CD4-positive, CD25-positive, alpha-beta regulatory T cell (primary cell): Measurements from ENCODE around the gene TEKT4. TPM values are rescaled to one million over a fixed set of nuclear protein-coding genes. Genes with fewer than 3 reads are reported as not detected.

ENCODE experiments used
- ATAC-seq, 2 donors: fragments of 150-1000 bp; cut with Tn5 transposase; one replicate each; pipeline ENCODE4 v1.10.0; 2021; ENCODE audit warnings: low read depth in 2 of 2, moderate number of reproducible peaks in 2 of 2, moderate library complexity in 1 of 2
- DNase-seq, 3 donors: peaks; one replicate each; pipeline versions ENCODE4 v3.0.0 to v3.0.0-alpha.2; 2012 to 2022; ENCODE audit warnings: mixed read lengths in 1 of 3
- H3K27ac ChIP-seq: one replicate; pipeline ENCODE4 v1.7.0; 2013; ENCODE audit warnings: mild to moderate bottlenecking, low read length; ENCODE audit not compliant: insufficient read depth, poor library complexity, severe bottlenecking
- H3K27me3 ChIP-seq: one replicate; pipeline ENCODE4 v1.7.0; 2013; ENCODE audit warnings: low read length; ENCODE audit not compliant: control insufficient read depth, insufficient read depth
- H3K36me3 ChIP-seq: one replicate; pipeline ENCODE4 v1.7.0; 2013; ENCODE audit warnings: mild to moderate bottlenecking, low read length, moderate library complexity; ENCODE audit not compliant: control insufficient read depth, insufficient read depth
- H3K4me1 ChIP-seq: 2 replicates; pipeline ENCODE4 v1.7.0; 2013; ENCODE audit warnings: mild to moderate bottlenecking, low read length; ENCODE audit not compliant: insufficient read depth, control insufficient read depth, poor library complexity, severe bottlenecking
- H3K4me3 ChIP-seq: one replicate; pipeline ENCODE4 v1.7.0; 2013; ENCODE audit warnings: low read depth, mild to moderate bottlenecking, low read length, moderate library complexity
- H3K9me3 ChIP-seq, 2 experiments: 1 replicate in 1 of 2; 2 replicates in 1 of 2; pipeline ENCODE4 v1.7.0; 2013; ENCODE audit warnings: low read length in 2 of 2, mild to moderate bottlenecking in 1 of 2, moderate library complexity in 1 of 2; ENCODE audit not compliant: control insufficient read depth in 2 of 2
- H3K27ac Mint-ChIP-seq, 3 donors: one replicate each; pipeline ENCODE4 v1.8.0; 2020 to 2022; ENCODE audit warnings: mild to moderate bottlenecking in 3 of 3, mixed read lengths in 3 of 3, moderate library complexity in 2 of 3
- H3K27me3 Mint-ChIP-seq: one replicate; pipeline ENCODE4 v1.8.0; 2022; ENCODE audit warnings: mild to moderate bottlenecking, mixed read lengths
- H3K36me3 Mint-ChIP-seq: one replicate; pipeline ENCODE4 v1.8.0; 2020; ENCODE audit warnings: mixed read lengths
- H3K4me1 Mint-ChIP-seq, 4 donors: one replicate each; pipeline ENCODE4 v1.8.0; 2020 to 2022; ENCODE audit warnings: mixed read lengths in 4 of 4, mild to moderate bottlenecking in 1 of 4
- H3K4me3 Mint-ChIP-seq, 4 donors: one replicate each; pipeline ENCODE4 v1.8.0; 2020 to 2022; ENCODE audit warnings: mild to moderate bottlenecking in 4 of 4, mixed read lengths in 4 of 4, moderate library complexity in 3 of 4
- H3K9me3 Mint-ChIP-seq, 7 donors: one replicate each; pipeline ENCODE4 v1.8.0; 2020 to 2022; ENCODE audit warnings: mixed read lengths in 7 of 7, mild to moderate bottlenecking in 3 of 7, moderate library complexity in 2 of 7
- polyA plus RNA-seq, 4 donors: library from polyadenylated mRNA; unstranded; fragments of 300-500 nt; fragmentation: Illumina TruSeq; gene quantifications; one replicate each; pipeline ENCODE4 v1.2.3, GENCODE V29; 2021
- total RNA-seq: library from RNA; stranded (reverse); gene quantifications from one replicate; pipeline ENCODE4 v1.2.3, GENCODE V29; 2022

Gene TEKT4
- total and polyA plus RNA-seq, 5 donors from 2014 or later, result not detected

DNA sequence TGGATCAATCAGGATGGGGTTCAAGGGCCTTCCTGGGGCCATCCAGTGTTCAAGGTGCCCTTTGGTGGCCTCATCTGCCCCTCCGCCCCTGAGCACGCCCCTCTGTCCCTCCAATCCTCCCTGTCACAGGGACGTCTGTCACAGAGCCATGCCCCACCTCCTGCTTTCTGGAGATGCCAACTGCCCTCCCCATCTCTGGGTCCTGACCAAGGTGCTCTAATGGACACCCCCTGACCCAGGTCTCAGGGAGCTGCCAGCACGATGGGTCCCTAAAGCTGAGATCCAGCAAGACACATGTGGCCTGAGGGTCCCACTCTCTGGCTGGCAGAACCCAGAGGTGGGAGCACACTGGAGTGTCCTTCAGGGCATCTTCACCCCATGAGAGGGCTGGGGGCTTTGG is 2.1 kb upstream of the TEKT4 start:
- ATAC-seq, result no peak
- DNase-seq, result no peak
- Mint-ChIP-seq H3K27me3 (peaks cover 23% of the 10 kb centered on the region), H3K4me1 (peaks cover 0 to 5% (median 0%) of the 10 kb centered on the region in 4 donors), H3K36me3 (no peaks in the 10 kb centered on the region), H3K4me3 (no peak overlapping the region), H3K27ac (no peak overlapping the region), H3K9me3 (peaks cover 0 to 2% (median 0%) of the 10 kb centered on the region in 7 donors)
- H3K36me3 ChIP-seq, result no peaks in the 10 kb centered on the region
- H3K4me3 ChIP-seq, result no peak overlapping the region
- H3K27ac ChIP-seq, result no peak overlapping the region
- peaks cover 3% of the 10 kb centered on the region for H3K27me3 ChIP-seq
- H3K9me3 ChIP-seq, result no peaks in the 10 kb centered on the region
- no peaks in the 10 kb centered on the region for H3K4me1 ChIP-seq

DNA sequence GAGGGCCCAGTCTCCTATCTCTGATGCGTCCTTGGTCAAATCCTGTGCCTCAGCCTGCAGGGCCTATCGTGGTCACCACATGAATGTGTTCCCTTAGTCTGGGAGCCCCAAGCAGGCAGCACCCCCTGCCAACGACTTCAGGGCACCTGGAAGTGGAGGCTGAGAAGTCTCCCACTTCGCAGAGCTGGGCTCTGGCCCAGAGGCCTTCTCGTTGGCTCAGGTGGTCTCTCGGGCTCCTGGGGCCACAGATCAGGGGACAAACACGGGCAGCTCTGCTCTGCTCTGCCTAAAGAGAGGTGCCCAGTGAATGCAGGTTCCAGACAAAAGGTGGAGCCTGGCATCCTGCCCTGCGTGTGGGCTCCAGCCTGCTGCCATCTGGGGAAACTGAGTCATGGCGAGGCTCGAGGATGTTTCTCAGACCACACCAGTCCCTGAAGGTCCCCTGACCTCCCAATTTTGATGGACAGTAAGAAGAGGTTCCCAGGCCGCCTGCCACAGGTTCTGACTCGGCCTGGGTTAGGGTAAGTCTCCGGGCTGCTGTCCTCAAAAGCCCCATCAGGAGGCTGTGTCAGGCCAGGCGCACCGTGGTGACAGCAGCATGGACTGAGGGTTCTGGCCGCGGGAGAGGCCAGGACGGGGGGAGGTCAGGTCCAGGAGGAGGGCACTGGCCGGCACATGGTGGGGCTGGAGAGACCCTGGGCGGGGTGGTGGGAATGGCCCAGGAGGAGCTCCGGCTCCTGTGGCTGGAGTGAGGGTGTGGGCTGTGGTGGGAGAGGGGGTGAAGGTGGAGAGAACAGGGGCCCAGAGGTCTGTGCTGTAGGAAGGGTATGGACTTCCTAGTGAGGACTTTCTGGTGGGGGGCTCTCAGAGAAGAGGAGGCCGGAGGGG is 1.4 kb upstream of the TEKT4 start:
- DNase-seq (no peak), ATAC-seq (no peak)
- H3K36me3 Mint-ChIP-seq, result no peaks in the 10 kb centered on the region
- H3K9me3 Mint-ChIP-seq, result peaks cover 0 to 2% (median 0%) of the 10 kb centered on the region in 7 donors
- H3K9me3 ChIP-seq, result no peaks in the 10 kb centered on the region
- H3K4me1 Mint-ChIP-seq, result peaks cover 0 to 5% (median 0%) of the 10 kb centered on the region in 4 donors
- no peak overlapping the region for H3K27ac ChIP-seq
- no peaks in the 10 kb centered on the region for H3K4me1 ChIP-seq
- no peak overlapping the region for H3K4me3 Mint-ChIP-seq
- no peaks in the 10 kb centered on the region for H3K27me3 ChIP-seq
- H3K27me3 Mint-ChIP-seq, result peaks cover 17% of the 10 kb centered on the region
- H3K4me3 ChIP-seq, result no peak overlapping the region
- no peaks in the 10 kb centered on the region for H3K36me3 ChIP-seq
- H3K27ac Mint-ChIP-seq, result no peak overlapping the region

DNA sequence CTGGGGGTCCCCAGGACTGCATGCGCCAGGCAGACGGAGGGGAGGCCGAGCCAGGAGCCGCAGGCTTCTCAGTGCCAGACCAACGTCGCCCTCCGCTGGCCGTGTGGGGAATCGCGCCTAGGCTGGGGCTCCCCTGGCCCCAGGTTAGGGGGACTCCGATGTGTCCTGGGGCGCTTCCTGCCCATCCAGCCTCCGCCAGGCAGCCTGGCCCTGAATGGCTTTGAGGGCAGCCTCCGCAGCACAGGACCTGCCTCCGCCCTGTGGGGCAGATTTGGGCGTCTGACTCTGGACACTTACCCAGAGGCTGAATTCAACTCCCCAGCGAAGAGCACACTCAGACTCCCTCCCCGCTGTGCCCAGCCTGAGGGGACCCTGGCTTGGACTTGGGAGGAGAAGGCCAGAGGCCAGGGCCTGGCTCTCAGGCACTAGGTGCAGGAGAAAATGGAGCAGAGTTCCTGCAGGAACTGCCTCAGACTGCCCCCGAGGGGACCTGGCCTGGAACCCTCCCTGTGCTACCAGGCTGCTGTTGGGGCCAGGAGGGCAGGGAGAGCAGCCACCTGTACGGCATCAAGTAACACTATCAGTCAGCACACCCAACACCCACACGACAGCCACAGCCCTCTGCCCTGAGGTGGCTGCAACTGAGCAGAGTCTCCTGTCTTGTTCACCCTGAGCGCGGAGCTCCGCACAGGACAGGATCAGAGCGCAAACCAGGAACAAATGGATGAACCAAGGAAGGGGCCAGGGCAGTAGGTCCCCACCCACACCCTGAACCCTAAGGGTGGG is 597 bp upstream of the TEKT4 start:
- Histone ChIP-seq H3K4me3 (no peak overlapping the region), H3K27me3 (no peaks in the 10 kb centered on the region), H3K36me3 (no peaks in the 10 kb centered on the region), H3K9me3 (no peaks in the 10 kb centered on the region), H3K27ac (no peak overlapping the region), H3K4me1 (no peaks in the 10 kb centered on the region)
- peaks cover 0 to 1% (median 0%) of the 10 kb centered on the region in 7 donors for H3K9me3 Mint-ChIP-seq
- peaks cover 12% of the 10 kb centered on the region for H3K27me3 Mint-ChIP-seq
- ATAC-seq (no peak), DNase-seq (no peak)
- no peak overlapping the region for H3K4me3 Mint-ChIP-seq
- H3K27ac Mint-ChIP-seq, result no peak overlapping the region
- H3K36me3 Mint-ChIP-seq, result no peaks in the 10 kb centered on the region
- H3K4me1 Mint-ChIP-seq, result peaks cover 0 to 5% (median 0%) of the 10 kb centered on the region in 4 donors

DNA sequence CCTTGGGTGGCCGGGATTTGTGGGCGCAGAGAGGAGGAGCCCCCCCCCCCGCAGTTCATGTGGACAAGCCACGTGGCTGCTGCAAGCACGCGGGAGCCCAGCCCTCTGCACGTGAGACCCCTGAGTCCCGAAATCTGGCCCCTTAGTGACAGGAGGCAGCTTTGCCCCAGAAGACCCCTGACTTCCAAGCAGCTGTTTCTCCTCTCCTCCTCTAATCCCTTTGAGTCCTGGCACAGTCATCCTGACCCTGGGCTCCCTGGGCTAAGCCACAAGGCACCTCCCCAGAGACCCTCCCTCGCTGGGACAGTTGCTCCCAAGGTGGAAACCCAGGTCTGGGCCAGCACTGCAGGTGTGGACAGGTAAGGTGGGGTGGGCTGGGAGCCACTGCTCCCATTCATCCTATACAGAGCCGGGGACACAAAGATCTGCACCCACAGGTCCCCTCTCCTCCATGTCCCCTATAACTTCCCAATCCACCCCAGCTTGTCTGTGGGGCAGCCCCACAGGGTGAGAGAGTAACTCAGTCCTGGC is 923 bp downstream of the TEKT4 start:
- DNase-seq (no peak), ATAC-seq (no peak)
- H3K9me3 Mint-ChIP-seq, result peaks cover 0 to 1% (median 0%) of the 10 kb centered on the region in 7 donors
- no peak overlapping the region for H3K4me3 Mint-ChIP-seq
- no peaks in the 10 kb centered on the region for H3K27me3 Mint-ChIP-seq
- H3K36me3 Mint-ChIP-seq, result no peaks in the 10 kb centered on the region
- H3K27ac Mint-ChIP-seq, result no peak overlapping the region
- Histone ChIP-seq H3K27me3 (no peaks in the 10 kb centered on the region), H3K4me1 (no peaks in the 10 kb centered on the region), H3K9me3 (no peaks in the 10 kb centered on the region), H3K4me3 (no peak overlapping the region), H3K27ac (no peak overlapping the region), H3K36me3 (no peaks in the 10 kb centered on the region)
- H3K4me1 Mint-ChIP-seq, result peaks cover 0 to 5% (median 0%) of the 10 kb centered on the region in 4 donors

DNA sequence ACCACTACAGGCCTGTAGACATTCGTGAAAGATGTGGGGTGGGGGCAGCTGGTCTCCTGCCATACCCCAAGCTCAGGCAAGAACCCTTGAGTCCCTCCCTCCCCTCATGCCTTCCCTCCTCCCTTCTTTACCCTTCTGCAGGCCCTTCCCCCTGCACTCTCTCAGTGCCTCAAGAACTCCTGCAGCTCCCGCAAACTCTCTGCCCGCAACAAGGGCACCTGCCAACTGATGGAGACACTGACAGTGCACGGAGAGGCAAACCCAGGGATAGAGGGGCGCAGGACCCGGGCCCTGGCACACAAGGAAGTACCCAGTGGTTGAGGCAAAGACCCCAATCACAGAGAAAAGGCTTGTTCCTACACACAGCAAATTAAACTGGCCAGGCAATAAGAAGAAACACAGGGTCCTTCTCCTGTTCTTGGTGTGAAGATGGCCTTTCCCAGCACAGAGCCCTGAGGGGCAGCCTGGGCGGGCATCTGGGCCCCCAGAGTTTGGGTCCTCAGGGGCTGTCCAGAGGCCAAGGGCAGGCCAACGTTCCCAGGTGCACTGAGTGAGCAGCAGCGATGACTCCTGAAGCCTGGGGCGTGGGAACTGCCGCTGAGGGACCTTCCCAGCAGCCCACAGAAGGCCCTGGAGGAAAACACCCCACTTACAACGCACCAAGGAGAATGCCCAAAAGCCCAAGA is 1.6 kb downstream of the TEKT4 start:
- H3K27ac Mint-ChIP-seq, result no peak overlapping the region
- H3K4me3 Mint-ChIP-seq, result no peak overlapping the region
- Histone ChIP-seq H3K4me1 (no peaks in the 10 kb centered on the region), H3K9me3 (no peaks in the 10 kb centered on the region), H3K36me3 (no peaks in the 10 kb centered on the region), H3K27ac (no peak overlapping the region), H3K27me3 (no peaks in the 10 kb centered on the region), H3K4me3 (no peak overlapping the region)
- peaks cover 0 to 1% (median 0%) of the 10 kb centered on the region in 7 donors for H3K9me3 Mint-ChIP-seq
- H3K36me3 Mint-ChIP-seq, result no peaks in the 10 kb centered on the region
- no peak for ATAC-seq
- no peaks in the 10 kb centered on the region for H3K27me3 Mint-ChIP-seq
- H3K4me1 Mint-ChIP-seq, result peaks cover 0 to 5% (median 0%) of the 10 kb centered on the region in 4 donors
- DNase-seq, result no peak

DNA sequence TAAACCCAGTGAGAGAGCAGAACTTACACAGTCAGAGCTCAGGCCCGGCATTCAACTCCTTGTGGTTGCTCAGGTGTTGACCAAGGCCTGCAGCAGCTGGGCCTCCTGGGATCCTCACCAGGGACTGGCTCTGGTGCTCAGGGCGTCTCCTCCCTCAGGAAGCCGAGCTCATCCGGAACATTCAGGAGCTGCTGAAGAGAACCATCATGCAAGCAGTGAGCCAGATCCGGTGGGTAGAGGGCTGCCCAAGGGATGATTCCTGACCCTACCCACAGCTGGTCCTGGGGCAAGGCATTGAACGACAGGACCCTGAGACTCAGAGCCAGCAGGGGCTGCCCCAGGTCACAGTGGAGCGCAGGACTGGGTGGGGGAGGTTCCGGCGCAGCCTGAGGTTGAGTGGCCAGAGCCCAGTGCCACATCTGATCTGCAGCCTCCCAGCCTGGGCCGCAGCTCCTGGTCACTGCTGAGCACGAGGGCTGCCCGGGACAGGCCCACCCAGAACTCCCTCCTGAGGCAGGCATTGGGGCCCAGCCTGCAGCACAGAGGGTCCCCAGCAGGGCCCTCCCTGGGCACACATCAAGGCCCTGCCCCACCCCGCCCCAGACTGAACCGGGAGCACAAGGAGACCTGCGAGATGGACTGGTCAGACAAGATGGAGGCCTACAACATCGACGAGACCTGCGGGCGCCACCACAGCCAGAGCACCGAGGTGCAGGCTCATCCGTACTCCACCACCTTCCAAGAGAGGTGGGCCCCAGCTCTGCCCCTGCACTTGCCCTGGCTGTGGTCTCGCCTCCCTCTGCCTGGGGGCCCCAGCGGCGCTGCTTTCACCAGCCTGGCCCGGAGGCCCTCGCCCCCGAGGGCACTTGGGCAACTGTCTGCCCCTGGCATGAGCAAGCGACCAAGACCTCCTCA is 2.4 kb downstream of the TEKT4 start:
- H3K4me3 ChIP-seq, result no peak overlapping the region
- H3K27me3 ChIP-seq, result no peaks in the 10 kb centered on the region
- no peak overlapping the region for H3K27ac Mint-ChIP-seq
- no peaks in the 10 kb centered on the region for H3K36me3 Mint-ChIP-seq
- ATAC-seq (no peak), DNase-seq (no peak)
- H3K4me1 ChIP-seq, result no peaks in the 10 kb centered on the region
- H3K9me3 Mint-ChIP-seq, result peaks cover 0 to 1% (median 0%) of the 10 kb centered on the region in 7 donors
- no peak overlapping the region for H3K27ac ChIP-seq
- no peaks in the 10 kb centered on the region for H3K9me3 ChIP-seq
- H3K4me1 Mint-ChIP-seq, result peaks cover 0 to 5% (median 0%) of the 10 kb centered on the region in 4 donors
- no peaks in the 10 kb centered on the region for H3K27me3 Mint-ChIP-seq
- H3K36me3 ChIP-seq, result no peaks in the 10 kb centered on the region
- H3K4me3 Mint-ChIP-seq, result no peak overlapping the region
